Mucosa of stomach (tissue), 1 donor: ENCODE results near the gene CPNE6.
A peak's percentile ranks its signal among the peaks of the same experiment; 100 is the strongest.
"Not testable (repeated sequence)": the region's sequence is repeated elsewhere in the genome, so short reads cannot be mapped to it uniquely, and the experiment has no call there.

Source experiments
- H3K27me3 ChIP-seq: one replicate; pipeline ENCODE4 v1.7.0; 2013; ENCODE audit warnings: mild to moderate bottlenecking, low read length; ENCODE audit not compliant: control insufficient read depth, insufficient read depth
- H3K36me3 ChIP-seq: one replicate; pipeline ENCODE4 v1.7.0; 2013; ENCODE audit warnings: low read length; ENCODE audit not compliant: control insufficient read depth, insufficient read depth
- H3K4me1 ChIP-seq: one replicate; pipeline ENCODE4 v1.7.0; 2013; ENCODE audit warnings: mild to moderate bottlenecking, low read length; ENCODE audit not compliant: control insufficient read depth, insufficient read depth
- H3K4me3 ChIP-seq: one replicate; pipeline ENCODE4 v1.7.0; 2013; ENCODE audit warnings: low read length
- H3K9ac ChIP-seq: one replicate; pipeline ENCODE4 v1.7.0; 2013; ENCODE audit warnings: mild to moderate bottlenecking, low read length, moderate library complexity
- H3K9me3 ChIP-seq: one replicate; pipeline ENCODE4 v1.7.0; 2013; ENCODE audit warnings: mild to moderate bottlenecking, low read length, moderate library complexity; ENCODE audit not compliant: control insufficient read depth
- donor health status: Pancreatic carcinoma.

CPNE6 gene

GRCh38 chr14:24049002-24049401 is 22.4 kb upstream of the CPNE6 start:
- not testable (repeated sequence) for H3K9me3 ChIP-seq, H3K9ac ChIP-seq, H3K4me3 ChIP-seq, H3K36me3 ChIP-seq
- Histone ChIP-seq H3K4me1 (peaks cover 17% of the 10 kb centered on the region), H3K27me3 (peaks cover 10% of the 10 kb centered on the region)

- Histone ChIP-seq H3K27me3 (peaks cover 13% of the 10 kb centered on the region), H3K4me1 (peaks cover 17% of the 10 kb centered on the region)
- H3K4me3 ChIP-seq, H3K36me3 ChIP-seq, H3K9ac ChIP-seq, H3K9me3 ChIP-seq: not testable (repeated sequence)
These were observed 20.6 kb upstream of the CPNE6 start for GRCh38 chr14:24050753-24051152.

- no peaks in the 10 kb centered on the region for H3K9me3 ChIP-seq
- no peaks in the 10 kb centered on the region for H3K36me3 ChIP-seq
- peak overlapping the region; percentile 86 for H3K9ac ChIP-seq
- peaks cover 17% of the 10 kb centered on the region for H3K4me1 ChIP-seq
- peak overlapping the region; percentile 60 for H3K4me3 ChIP-seq
- peaks cover 13% of the 10 kb centered on the region for H3K27me3 ChIP-seq
These were observed 20.1 kb upstream of the CPNE6 start for GRCh38 chr14:24051176-24051788.

GRCh38 chr14:24051789-24052655 is 19.3 kb upstream of the CPNE6 start, which contains the start of gene CARMIL3:
TSS of gene CARMIL3 (plus strand) at chr14:24052009. CDS start at chr14:24052154, 145 bp downstream.
- Histone ChIP-seq H3K9me3 (no peaks in the 10 kb centered on the region), H3K4me3 (peak within 1 kb of the TSS; percentile 60), H3K27me3 (peaks cover 13% of the 10 kb centered on the region), H3K4me1 (peaks cover 17% of the 10 kb centered on the region), H3K9ac (peak within 1 kb of the TSS; percentile 86), H3K36me3 (no peaks in the 10 kb centered on the region)

- H3K4me1 ChIP-seq: peaks cover 17% of the 10 kb centered on the region
- H3K27me3 ChIP-seq: peaks cover 13% of the 10 kb centered on the region
- no peak overlapping the region for H3K4me3 ChIP-seq
- no peaks in the 10 kb centered on the region for H3K36me3 ChIP-seq
- H3K9ac ChIP-seq: no peak overlapping the region
- no peaks in the 10 kb centered on the region for H3K9me3 ChIP-seq
These were observed 18.5 kb upstream of the CPNE6 start for GRCh38 chr14:24052656-24053547.

GRCh38 chr14:24053548-24054323 is 17.6 kb upstream of the CPNE6 start:
- no peaks in the 10 kb centered on the region for H3K36me3 ChIP-seq
- peaks cover 17% of the 10 kb centered on the region for H3K4me1 ChIP-seq
- peaks cover 13% of the 10 kb centered on the region for H3K27me3 ChIP-seq
- H3K4me3 ChIP-seq: no peak overlapping the region
- no peak overlapping the region for H3K9ac ChIP-seq
- H3K9me3 ChIP-seq: no peaks in the 10 kb centered on the region

GRCh38 chr14:24054324-24054641 is 17.1 kb upstream of the CPNE6 start:
- no peaks in the 10 kb centered on the region for H3K36me3 ChIP-seq
- no peak overlapping the region for H3K4me3 ChIP-seq
- peaks cover 17% of the 10 kb centered on the region for H3K4me1 ChIP-seq
- H3K9ac ChIP-seq: no peak overlapping the region
- H3K9me3 ChIP-seq: no peaks in the 10 kb centered on the region
- peaks cover 13% of the 10 kb centered on the region for H3K27me3 ChIP-seq

GRCh38 chr14:24054646-24055045 is 16.7 kb upstream of the CPNE6 start:
- no peak overlapping the region for H3K9ac ChIP-seq
- no peaks in the 10 kb centered on the region for H3K9me3 ChIP-seq
- H3K4me3 ChIP-seq: no peak overlapping the region
- no peaks in the 10 kb centered on the region for H3K36me3 ChIP-seq
- peaks cover 13% of the 10 kb centered on the region for H3K27me3 ChIP-seq
- peaks cover 17% of the 10 kb centered on the region for H3K4me1 ChIP-seq

- H3K4me1 ChIP-seq: peaks cover 16% of the 10 kb centered on the region
- H3K4me3 ChIP-seq: no peak overlapping the region
- peaks cover 13% of the 10 kb centered on the region for H3K27me3 ChIP-seq
- no peaks in the 10 kb centered on the region for H3K36me3 ChIP-seq
- no peak overlapping the region for H3K9ac ChIP-seq
- no peaks in the 10 kb centered on the region for H3K9me3 ChIP-seq
These were observed 15.2 kb upstream of the CPNE6 start for GRCh38 chr14:24055971-24056799.

- Histone ChIP-seq H3K4me3 (no peak overlapping the region), H3K4me1 (peaks cover 11% of the 10 kb centered on the region), H3K9me3 (no peaks in the 10 kb centered on the region), H3K36me3 (no peaks in the 10 kb centered on the region), H3K9ac (no peak overlapping the region), H3K27me3 (peaks cover 13% of the 10 kb centered on the region)
These were observed 14.6 kb upstream of the CPNE6 start for GRCh38 chr14:24056800-24057184.

- Histone ChIP-seq H3K36me3 (no peaks in the 10 kb centered on the region), H3K4me1 (peaks cover 7% of the 10 kb centered on the region), H3K4me3 (no peak overlapping the region), H3K9ac (no peak overlapping the region), H3K9me3 (no peaks in the 10 kb centered on the region), H3K27me3 (peaks cover 13% of the 10 kb centered on the region)
These were observed 14.1 kb upstream of the CPNE6 start for GRCh38 chr14:24057271-24057670.
